ENCODE measurements around the gene EFCAB11. TPM values are rescaled to one million over a fixed set of nuclear protein-coding genes. Genes with fewer than 3 reads are reported as not detected.

Gene EFCAB11
- total and polyA plus RNA-seq, 2 donors (not counting 1 experiment from before 2014, with no cell fraction given): 4.2 to 13.8 TPM

- Mint-ChIP-seq H3K9me3 (ENCODE audit: insufficient read depth) (peaks cover 6% of the 10 kb centered on the region), H3K27me3 (no peaks in the 10 kb centered on the region), H3K4me1 (no peaks in the 10 kb centered on the region), H3K4me3 (no peak overlapping the region), H3K27ac (no peak overlapping the region)
- ATAC-seq (ENCODE audit: low read depth): no peak
- Histone ChIP-seq H3K27me3 (replicated peaks in 1 of 4; ENCODE audit: control extremely low read depth in 1 of 4, control insufficient read depth in 3 of 4, insufficient read depth in 4 of 4, low read length in 3 of 4) (no peaks in the 10 kb centered on the region), H3K4me1 (ENCODE audit: control insufficient read depth in 2 of 2, insufficient read depth in 2 of 2, low read length in 2 of 2) (no peaks in the 10 kb centered on the region), H2AFZ (ENCODE audit: insufficient read depth, low read depth, low read length, poor library complexity, severe bottlenecking) (no peak overlapping the region), H3K4me2 (replicated peaks; ENCODE audit: low read depth, low read length, poor library complexity, severe bottlenecking) (no peak overlapping the region), H3K79me2 (ENCODE audit: control insufficient read depth, insufficient read depth, low read length) (no peaks in the 10 kb centered on the region), H3K4me3 (ENCODE audit: control extremely low read depth in 1 of 5, extremely low read depth in 1 of 5, insufficient read depth in 1 of 5, low read depth in 2 of 5, low read length in 4 of 5) (no peak overlapping the region), H3K9ac (ENCODE audit: low read length) (no peak overlapping the region), H3K36me3 (replicated peaks in 1 of 2; ENCODE audit: control extremely low read depth in 1 of 2, control insufficient read depth in 1 of 2, extremely low read depth in 1 of 2, insufficient read depth in 2 of 2, low read length in 1 of 2) (no peaks in the 10 kb centered on the region), H4K20me1 (ENCODE audit: control insufficient read depth, insufficient read depth, low read length, poor library complexity, severe bottlenecking) (no peaks in the 10 kb centered on the region), H3K27ac (ENCODE audit: low read length in 2 of 2) (no peak overlapping the region), H3K9me3 (ENCODE audit: control extremely low read depth in 1 of 3, control insufficient read depth in 2 of 3, insufficient read depth in 1 of 3, low read length in 2 of 3) (peaks cover 0 to 13% (median 0%) of the 10 kb centered on the region in 3 donors)
- WGBS (ENCODE audit: insufficient coverage): 93% methylated on average over 3 of the region's 3 CpGs
- ChIA-PET POLR2A (no interaction called here), CTCF (no interaction called here)
- DNase-seq: no peak
- intact Hi-C loops (cut with micrococcal nuclease): no loop called here
- TF ChIP-seq EZH2 (IDR thresholded peaks at IDR 0.05; ENCODE audit: borderline replicate concordance, insufficient read depth, low read depth, low read length, poor library complexity, severe bottlenecking) (no peak), CTCF (IDR thresholded peaks at IDR 0.05) (no peak)
Measured at GRCh38 chr14:89826596-89826995, 127.9 kb downstream of the EFCAB11 start.

- DNase-seq: no peak
- ATAC-seq (ENCODE audit: low read depth): no peak
- no peak for TF ChIP-seq EZH2 (IDR thresholded peaks at IDR 0.05; ENCODE audit: borderline replicate concordance, insufficient read depth, low read depth, low read length, poor library complexity, severe bottlenecking)
- no peak for TF ChIP-seq CTCF (IDR thresholded peaks at IDR 0.05)
- Histone ChIP-seq H2AFZ (ENCODE audit: insufficient read depth, low read depth, low read length, poor library complexity, severe bottlenecking) (no peak overlapping the region), H3K9ac (ENCODE audit: low read length) (no peak overlapping the region), H3K9me3 (ENCODE audit: control extremely low read depth in 1 of 3, control insufficient read depth in 2 of 3, insufficient read depth in 1 of 3, low read length in 2 of 3) (peaks cover 0 to 13% (median 0%) of the 10 kb centered on the region in 3 donors), H3K4me1 (ENCODE audit: control insufficient read depth in 2 of 2, insufficient read depth in 2 of 2, low read length in 2 of 2) (no peaks in the 10 kb centered on the region), H4K20me1 (ENCODE audit: control insufficient read depth, insufficient read depth, low read length, poor library complexity, severe bottlenecking) (no peaks in the 10 kb centered on the region), H3K4me3 (ENCODE audit: control extremely low read depth in 1 of 5, extremely low read depth in 1 of 5, insufficient read depth in 1 of 5, low read depth in 2 of 5, low read length in 4 of 5) (no peak overlapping the region), H3K36me3 (replicated peaks in 1 of 2; ENCODE audit: control extremely low read depth in 1 of 2, control insufficient read depth in 1 of 2, extremely low read depth in 1 of 2, insufficient read depth in 2 of 2, low read length in 1 of 2) (no peaks in the 10 kb centered on the region), H3K27ac (ENCODE audit: low read length in 2 of 2) (no peak overlapping the region), H3K4me2 (replicated peaks; ENCODE audit: low read depth, low read length, poor library complexity, severe bottlenecking) (no peak overlapping the region), H3K27me3 (replicated peaks in 1 of 4; ENCODE audit: control extremely low read depth in 1 of 4, control insufficient read depth in 3 of 4, insufficient read depth in 4 of 4, low read length in 3 of 4) (no peaks in the 10 kb centered on the region), H3K79me2 (ENCODE audit: control insufficient read depth, insufficient read depth, low read length) (no peaks in the 10 kb centered on the region)
- H3K4me1 Mint-ChIP-seq: no peaks in the 10 kb centered on the region
- peaks cover 6% of the 10 kb centered on the region for H3K9me3 Mint-ChIP-seq (ENCODE audit: insufficient read depth)
- H3K27ac Mint-ChIP-seq: no peak overlapping the region
- CTCF ChIA-PET: no interaction called here
- H3K27me3 Mint-ChIP-seq: no peaks in the 10 kb centered on the region
- no CpG with 5 or more reads among the region's 2 CpGs for whole genome bisulfite sequencing (ENCODE audit: insufficient coverage)
- intact Hi-C loops (cut with micrococcal nuclease): no loop called here
- no peak overlapping the region for H3K4me3 Mint-ChIP-seq
- POLR2A ChIA-PET: no interaction called here
Measured at GRCh38 chr14:89823743-89824142, 130.8 kb downstream of the EFCAB11 start.

Measured in B cell (primary cell).